GM18861 (cell line): ENCODE measurements around the gene ZNF76.

Experiments used
- ATAC-seq: cut with Tn5 transposase; IDR thresholded peaks from one replicate; pipeline ENCODE4 v1.9.1; 2021; ENCODE audit not compliant: unreplicated experiment

ZNF76 gene

DNA sequence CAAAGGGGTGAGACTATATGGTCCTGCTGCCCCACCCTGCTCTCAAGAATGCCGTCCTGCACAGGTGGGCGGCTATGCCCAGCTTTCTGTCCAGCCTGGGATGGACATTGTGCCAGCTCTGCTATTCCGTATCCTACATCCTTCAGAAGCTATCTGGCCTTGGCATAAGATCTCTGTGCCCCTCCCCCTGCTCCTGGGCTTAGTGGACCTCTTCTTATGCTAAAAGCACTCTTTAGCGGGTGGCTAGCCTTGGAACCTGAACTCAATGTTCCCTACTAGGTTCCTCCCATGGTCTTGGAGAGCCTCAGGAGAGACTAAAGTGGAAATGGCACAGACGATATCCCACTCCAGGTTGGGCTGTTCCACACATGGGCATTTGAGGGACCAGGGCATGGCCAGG, 23.3 kb upstream of the ZNF76 start:
- no peak for ATAC-seq

DNA sequence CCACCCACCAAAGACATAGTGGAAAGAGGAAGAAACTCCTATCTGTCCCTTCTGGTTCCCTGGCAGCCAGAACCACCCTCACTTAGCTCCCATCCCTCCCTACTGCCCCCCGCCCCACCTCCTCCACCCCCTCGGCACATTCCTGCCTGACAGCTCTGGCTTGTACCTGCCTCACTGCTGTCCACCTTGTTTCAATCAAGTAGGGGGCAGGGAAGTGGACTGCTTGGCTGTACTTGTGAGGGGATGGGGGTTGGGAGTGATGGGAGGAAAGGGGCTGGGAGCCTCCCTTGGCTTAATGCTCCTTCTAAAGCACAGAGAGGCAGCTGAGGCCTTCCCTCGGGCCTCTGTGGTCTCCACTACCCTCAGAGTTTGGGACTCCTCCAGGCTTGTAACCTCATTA, 22.1 kb upstream of the ZNF76 start:
- ATAC-seq, result no peak

DNA sequence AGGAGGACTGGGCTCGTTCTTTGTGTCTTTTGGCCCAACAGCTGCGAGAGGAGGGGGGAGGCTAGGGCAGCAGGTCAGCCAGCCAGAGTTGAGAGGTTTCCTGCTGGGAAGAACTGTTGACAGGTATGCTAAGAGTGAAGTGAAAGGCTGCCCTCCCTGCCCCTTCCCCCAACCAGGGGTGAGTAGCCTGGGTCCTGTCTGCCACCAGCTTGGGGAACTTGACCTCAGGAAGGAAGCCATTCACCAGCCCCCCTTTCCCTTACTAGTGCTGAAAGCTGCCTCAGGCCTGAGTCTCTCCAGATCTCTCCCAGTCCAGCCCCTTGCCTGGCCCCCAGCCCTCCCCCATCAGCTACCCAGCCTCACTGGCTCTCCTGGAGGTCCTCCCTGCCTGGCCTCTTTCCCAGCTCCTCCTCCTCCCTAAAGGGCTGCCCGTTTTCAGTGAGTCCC, 20.7 kb upstream of the ZNF76 start:
- no peak for ATAC-seq

DNA sequence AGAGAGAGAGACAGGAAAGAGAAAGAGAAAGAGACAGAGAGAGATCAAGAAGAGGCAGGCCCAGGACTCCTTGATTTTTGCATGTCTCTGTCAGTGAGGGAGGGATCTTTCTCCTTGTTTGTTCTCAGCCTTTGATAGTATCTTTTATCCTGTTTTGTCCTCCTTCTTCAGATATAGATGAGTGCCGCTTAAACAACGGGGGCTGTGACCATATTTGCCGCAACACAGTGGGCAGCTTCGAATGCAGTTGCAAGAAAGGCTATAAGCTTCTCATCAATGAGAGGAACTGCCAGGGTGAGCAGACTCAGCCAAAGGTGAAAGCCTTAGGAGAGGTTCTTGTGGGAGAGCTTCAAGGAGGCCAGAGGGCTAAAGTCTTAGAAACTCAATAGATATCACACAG, 20.0 kb upstream of the ZNF76 start:
- no peak for ATAC-seq

DNA sequence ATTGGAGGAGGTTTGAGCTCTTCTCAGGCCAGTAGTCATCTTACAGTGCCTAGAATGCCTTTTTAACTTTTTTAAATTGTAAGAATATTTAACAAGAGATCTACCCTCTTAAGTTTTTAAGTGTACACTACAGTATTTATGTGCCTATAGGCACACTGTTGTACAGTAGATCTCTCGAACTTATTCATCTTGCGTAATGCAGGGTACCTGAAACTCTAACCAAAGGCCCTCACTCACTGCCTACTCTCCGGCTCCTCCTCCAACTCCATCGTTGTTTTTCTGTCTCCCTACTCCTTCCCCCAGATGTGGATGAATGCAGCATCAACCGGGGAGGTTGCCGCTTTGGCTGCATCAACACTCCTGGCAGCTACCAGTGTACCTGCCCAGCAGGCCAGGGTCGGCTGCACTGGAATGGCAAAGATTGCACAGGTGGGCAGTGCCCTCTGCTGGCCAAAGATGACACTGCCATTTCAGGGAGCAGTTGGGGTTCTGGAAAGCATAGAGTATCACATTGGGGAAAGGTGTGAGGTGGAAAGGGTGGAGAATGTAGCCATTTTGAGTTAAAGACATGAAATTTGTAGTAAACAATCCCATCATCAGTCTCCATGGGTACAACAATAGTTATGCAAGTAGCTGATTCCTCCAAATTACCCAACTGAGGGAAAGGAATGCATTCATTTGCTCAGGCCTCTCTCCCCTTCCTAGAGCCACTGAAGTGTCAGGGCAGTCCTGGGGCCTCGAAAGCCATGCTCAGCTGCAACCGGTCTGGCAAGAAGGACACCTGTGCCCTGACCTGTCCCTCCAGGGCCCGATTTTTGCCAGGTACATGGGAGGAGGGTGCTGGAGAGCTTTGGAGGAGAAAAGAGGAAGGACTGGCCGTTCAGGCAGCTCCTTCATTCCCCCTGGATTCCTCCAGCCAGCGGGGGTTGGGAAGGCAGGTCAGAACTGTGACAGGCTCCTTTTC, 18.4 kb upstream of the ZNF76 start:
- ATAC-seq, result no peak

DNA sequence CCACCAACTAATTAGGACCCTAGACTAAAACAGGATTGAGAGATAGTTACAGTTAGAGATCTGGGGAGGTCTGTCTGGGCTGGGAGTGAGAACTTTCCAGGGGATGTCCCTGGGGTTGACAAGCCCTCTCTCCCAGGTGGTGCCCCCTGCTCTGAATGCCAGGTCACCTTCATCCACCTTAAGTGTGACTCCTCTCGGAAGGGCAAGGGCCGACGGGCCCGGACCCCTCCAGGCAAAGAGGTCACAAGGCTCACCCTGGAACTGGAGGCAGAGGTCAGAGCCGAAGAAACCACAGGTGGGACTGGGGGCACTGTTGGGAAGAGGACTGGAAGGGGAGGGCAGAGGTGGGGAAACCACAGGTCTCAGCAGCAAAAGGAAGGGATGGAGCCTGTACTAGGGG, 17.0 kb upstream of the ZNF76 start:
- ATAC-seq, result no peak

DNA sequence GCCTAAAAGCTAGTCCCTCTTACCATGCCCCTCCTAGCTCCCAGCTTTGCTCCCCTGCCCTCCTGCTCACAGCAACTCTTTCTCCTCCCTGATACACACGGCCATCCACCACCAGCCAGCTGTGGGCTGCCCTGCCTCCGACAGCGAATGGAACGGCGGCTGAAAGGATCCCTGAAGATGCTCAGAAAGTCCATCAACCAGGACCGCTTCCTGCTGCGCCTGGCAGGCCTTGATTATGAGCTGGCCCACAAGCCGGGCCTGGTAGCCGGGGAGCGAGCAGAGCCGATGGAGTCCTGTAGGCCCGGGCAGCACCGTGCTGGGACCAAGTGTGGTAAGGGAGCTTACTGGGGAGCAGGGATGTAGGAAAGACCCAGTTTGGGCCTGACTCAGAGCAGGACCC, 16.6 kb upstream of the ZNF76 start:
- ATAC-seq, result no peak

DNA sequence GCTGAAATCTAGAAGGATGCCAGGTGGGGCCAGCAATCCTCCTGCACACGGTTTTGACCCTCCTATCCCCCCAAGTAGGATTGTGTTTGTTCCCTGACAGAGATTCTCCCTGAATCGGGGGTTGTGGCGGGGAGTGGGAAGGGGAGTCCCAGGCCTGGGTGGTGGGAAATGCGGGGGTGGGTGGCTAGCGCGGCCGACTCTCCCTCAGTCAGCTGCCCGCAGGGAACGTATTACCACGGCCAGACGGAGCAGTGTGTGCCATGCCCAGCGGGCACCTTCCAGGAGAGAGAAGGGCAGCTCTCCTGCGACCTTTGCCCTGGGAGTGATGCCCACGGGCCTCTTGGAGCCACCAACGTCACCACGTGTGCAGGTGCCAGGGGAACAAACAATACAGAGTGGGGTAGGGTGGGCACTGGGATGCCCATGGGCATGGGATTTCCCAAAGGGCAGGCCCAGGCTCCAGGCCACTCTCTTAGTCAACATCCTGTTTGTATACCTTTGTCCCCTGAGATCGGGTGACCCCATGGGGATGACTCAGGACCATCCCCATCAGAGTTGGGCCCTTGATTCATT, 16.1 kb upstream of the ZNF76 start:
- ATAC-seq, result no peak

DNA sequence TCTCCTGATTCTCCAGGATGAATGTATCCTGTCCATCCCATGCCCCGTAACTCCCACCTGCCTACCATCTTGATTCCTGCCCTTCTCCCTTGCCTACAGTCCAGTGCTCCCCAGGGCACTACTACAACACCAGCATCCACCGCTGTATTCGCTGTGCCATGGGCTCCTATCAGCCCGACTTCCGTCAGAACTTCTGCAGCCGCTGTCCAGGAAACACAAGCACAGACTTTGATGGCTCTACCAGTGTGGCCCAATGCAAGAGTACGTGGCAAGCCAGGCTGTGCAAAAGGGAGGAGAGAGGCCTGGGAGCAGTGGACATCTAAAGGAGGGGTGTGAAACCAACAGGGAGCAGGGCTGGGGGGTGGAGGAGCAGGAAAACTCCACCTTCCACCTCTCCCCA, 15.0 kb upstream of the ZNF76 start:
- ATAC-seq, result no peak

DNA sequence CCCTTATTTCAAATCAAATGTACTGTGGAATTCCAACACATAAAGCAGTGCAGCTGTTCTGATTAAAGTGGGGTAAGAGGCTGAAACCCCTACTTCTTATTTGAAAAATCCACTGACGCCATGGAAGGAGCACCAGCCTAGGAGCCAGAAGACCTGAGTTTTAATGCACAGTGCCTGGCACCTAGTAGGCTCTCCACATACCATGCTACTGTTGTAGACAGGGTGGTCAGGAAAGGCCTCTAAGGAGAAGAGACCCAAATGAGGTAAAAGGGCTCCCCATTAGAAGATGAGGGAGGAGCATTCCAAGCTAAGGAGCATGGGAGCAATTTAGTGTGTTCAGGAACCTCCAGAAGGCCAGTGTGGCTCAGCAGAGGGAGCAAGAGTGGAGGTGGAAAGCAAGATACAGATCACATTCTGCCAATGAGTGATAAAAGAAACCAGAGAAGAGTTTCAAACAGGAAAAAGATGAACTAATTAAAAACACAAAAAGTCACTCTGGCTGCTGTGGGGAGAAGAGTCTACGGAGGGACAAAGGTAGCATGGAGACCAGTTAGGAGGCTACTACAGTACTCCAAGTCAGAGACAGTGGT, 11.8 kb upstream of the ZNF76 start:
- ATAC-seq, result no peak

DNA sequence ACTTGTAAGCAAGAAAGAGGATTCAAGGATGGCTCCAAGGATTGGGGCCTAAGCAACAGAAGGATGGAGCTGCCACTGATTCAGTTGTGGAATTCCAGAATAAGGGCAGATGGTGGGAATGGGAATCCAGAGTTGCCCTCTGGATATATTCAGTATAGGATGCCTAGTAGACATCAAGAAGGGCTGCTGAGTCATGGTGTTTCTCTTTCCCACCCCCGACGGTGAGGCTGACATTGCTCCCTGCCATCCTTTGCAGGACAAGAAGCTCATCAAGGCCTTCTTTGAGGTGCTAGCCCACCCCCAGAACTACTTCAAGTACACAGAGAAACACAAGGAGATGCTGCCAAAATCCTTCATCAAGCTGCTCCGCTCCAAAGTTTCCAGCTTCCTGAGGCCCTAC, 11.2 kb upstream of the ZNF76 start:
- no peak for ATAC-seq

DNA sequence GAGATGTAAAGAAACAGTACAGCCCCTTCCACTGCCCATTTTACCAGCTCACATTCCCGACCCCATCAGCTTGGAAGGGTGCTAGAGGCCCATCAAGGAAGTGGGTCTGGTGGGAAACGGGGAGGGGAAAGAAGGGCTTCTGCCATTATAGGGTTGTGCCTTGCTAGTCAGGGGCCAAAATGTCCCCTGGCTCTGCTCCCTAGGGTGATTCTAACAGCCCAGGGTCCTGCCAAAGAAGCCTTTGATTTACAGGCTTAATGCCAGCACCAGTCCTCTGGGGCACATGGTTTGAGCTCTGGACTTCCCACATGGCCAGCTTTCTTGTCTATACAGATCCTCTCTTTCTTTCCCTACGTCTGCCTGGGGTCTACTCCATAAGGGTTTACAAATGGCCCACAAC, 10.6 kb upstream of the ZNF76 start:
- no peak for ATAC-seq

DNA sequence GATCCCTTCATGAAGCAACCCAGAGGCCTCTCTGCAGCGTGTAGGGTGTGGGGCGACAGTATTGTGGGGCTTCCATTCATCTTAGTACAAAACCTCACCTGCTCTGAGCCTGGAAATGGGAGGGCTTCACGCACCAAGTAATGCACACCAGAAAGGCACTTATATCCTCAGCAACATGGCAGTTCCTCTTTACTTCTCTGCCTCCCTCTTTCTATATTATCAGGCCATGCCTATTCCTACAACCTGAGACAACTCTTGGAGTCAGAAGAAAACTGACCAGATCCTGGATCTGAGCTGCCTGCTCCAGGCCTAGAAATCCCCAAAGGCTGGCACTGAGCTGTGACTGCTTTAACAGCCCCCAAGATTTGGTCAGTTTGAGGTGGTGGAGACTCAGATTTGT, 7.6 kb upstream of the ZNF76 start:
- no peak for ATAC-seq

DNA sequence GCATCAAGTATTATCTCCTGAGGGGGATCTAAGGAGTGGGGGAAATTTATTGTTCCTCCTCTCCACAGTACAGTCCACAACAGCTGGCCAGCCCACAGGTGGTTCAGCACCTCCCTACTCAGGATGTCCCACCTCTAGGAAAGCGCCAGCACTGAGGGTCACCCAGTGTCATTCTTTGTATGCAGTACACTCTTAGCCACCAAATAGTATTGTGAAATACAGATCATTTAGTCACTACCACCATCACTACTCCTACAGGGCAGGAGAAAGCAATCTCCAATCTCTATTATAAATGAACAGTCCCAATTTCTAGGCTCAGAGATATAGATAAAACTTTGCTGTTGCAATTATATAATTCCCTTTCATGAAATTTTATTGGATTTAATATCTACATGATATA, 6.3 kb upstream of the ZNF76 start:
- ATAC-seq, result no peak

DNA sequence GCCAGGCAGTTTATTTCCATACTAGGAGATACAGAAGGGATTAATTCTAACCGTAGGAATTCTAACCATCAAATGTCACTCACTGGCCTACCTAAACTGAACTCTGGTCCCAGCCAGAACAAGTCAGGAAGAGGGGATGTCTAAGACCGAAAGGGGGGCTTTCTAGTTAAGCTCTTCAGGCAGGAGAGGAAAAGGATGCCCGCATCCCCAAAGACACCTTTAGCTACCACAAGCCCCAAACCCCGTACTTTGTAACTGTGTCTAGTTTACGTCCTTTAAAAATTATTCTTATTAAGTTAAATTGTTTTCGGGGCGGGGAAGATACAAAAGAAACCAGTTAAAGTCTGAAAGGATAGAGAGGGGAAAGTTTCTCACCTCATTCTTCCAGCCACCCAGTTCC, 1.2 kb upstream of the ZNF76 start:
- no peak for ATAC-seq

DNA sequence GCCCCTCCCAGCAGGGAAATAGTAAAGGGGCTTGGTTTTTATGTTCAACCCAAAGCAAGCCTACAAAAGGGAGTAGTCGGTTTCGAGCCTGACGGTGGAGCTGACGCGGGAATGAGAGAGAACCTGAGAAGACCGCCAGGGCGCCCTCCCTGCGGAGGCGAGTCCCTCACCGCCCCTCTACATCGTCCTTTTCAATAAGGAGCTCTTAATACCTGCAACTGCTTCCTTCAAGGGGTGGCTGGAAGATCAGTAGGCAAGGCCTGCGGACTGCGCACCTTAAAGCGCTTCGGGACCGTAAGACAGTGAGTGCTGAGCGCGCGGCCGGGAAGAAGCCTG, 709 bp upstream of the ZNF76 start:
- ATAC-seq, result no peak

DNA sequence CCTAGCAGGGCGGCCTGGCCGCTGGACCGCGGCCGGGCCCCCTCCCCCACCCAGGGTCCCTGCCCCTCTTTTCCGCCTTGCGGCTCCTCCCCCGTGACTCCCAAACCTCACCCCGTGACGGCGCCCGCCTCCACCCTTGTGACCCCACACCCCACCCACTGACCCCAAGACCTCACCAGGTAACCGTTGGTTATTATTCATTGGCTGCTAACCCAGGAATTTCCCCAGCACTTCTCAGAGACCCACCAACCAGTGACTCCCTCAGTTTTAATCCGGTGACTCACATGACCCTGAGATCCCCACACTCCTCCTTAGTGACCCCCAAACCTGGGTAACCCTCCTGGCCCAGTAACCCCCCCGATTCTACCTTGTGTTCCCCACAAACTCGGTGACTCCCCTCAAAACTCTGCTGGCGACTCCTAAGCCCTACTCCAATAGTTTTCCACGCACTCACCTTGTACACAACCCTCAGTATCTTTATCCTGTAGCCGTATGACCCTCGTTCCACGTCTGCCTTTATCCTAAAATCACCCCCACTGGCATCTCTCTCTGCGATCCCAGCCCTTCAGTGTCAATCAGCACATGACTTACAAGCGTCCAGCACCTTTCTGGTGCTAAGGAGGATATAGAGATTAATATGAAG, 534 bp downstream of the ZNF76 start:
- ATAC-seq, result peak; percentile 21

DNA sequence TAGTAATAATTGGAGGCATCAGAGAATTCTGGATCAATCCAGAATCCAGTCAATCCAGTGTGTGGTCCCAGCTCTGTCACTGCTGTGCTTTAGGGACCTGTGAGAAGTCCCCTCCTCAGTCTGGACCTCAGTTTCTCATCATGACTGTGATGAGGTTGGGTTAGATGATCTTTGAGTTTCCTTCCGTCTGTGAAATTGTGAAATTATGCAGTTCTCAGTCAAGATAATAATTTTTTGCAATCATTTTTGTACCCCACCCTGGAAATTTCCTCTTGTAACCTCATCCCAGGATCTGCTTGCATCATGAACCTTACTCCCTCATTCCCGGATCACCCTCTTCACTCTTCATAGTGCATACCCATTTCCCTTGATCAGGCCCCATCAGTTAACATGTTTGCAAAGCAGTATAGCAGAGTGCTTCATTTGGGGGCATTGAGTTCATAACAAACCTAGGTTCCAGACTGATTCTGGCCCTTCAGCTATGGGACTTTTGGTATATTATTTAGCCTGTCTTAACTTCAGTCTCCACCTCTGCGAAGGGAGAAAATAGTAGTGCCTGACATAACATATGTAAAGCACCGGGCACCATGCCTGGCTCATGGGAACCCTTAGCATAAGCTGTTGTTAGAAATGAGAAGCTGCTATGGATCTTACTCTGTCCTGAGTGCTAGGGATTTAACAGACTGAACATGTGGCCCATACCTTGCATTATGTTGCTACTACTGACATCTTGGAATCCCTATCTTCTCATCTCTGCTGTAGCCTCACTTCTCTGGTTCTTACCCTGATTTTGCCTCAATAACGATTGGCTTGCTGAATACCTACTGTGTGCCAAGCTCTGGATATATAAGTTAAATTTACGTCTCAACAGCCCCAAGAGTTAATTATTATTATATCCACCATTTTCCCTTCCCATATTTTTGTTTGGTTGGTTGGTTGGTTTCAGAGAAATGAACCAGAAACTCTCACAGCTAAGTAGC, 1.3 kb downstream of the ZNF76 start:
- ATAC-seq, result no peak

DNA sequence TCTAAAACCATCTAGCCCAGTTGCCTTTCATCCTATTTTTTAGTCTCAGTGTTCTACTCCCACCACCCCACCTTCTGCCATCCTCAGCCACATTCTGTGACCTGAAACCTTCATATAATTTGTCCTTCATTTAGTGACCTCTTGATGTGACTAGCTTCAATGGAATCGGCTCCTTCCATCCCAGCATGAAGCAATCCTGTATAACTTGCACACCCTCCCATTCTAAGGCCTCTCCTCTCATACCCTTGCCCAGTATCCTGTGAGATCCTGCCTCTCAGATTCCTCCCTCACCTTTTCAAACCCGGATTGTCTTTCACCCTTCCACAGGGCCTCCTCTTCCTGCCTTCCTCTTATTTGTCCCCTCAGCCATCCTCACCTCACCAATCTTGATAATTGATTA, 3.1 kb downstream of the ZNF76 start:
- no peak for ATAC-seq

DNA sequence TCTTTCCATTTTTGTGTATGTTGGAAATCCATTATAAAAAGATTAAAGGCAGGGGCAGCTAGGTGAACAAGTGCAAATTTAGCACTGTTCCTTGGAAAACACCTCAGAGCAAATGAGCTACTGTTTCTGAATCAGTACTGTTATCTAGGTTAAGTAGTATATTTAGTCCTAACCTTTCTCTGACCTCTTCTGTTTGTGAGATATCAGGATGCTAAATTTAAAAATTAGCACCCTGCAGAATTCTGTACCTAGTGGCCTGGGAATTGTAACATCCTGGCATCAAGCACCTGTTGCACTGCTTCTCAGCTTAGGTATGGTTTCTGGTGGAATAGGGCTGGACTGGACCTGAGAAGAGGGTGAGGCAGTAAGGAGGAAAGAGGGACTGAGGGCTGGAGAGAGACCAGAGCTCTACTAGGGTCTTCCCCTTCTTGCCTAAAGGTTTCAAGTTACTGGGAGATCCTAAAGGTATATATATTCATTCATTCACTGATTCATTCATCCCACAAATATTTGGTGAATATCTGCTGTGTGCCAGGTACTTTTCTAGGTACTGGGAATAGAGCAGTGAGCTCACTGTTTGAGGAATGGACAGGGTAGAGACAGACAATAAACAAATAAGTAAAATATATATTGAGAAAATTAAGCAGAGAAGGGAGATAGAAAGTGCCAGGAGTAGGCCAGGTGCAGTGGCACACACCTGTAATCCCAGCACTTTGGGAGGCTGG, 5.2 kb downstream of the ZNF76 start:
- ATAC-seq, result no peak
